HEK293 (cell line): Measurements from ENCODE around the gene APELA.

Experiments
- CTCF ChIP-seq: fragments of 450-650 bp; formaldehyde crosslinking; IDR thresholded peaks from 2 replicates; pipeline ENCODE4 v1.5.1; 2016; ENCODE audit warnings: missing biosample characterization, missing genetic modification characterization
- REST ChIP-seq: fragments of 450-650 bp; formaldehyde crosslinking; IDR thresholded peaks from 2 replicates; pipeline ENCODE4 v1.5.1; 2016; ENCODE audit warnings: missing biosample characterization, missing genetic modification characterization
- ZNF23 ChIP-seq: fragments of 450-650 bp; formaldehyde crosslinking; IDR thresholded peaks from 2 replicates; pipeline ENCODE4 v1.5.1; 2016; ENCODE audit warnings: missing biosample characterization, missing genetic modification characterization, borderline replicate concordance
- ZNF274 ChIP-seq, 2 experiments: fragments of 200-500 bp in 1 of 2; fragments of 450-650 bp in 1 of 2; sonication (Bioruptor generic) in 1 of 2; formaldehyde crosslinking in 1 of 2; IDR thresholded peaks; 2 replicates each; pipeline versions ENCODE4 v1.5.1 to v1.6.1; 2014 to 2016; ENCODE audit warnings: borderline replicate concordance in 1 of 2, inconsistent platforms in 1 of 2, low read length in 1 of 2, missing biosample characterization in 1 of 2, missing genetic modification characterization in 1 of 2

- TF ChIP-seq ZNF274 (IDR thresholded peaks at IDR 0.05; ENCODE audit: low read length) (no peak), ZNF274 (tag by site-specific recombination; IDR thresholded peaks at IDR 0.05; ENCODE audit: borderline replicate concordance) (no peak), CTCF (tag by site-specific recombination) (no peak), REST (no peak), ZNF23 (tag by site-specific recombination) (no peak)
These were observed 28.9 kb upstream of the APELA start for GRCh38 chr4:164847967-164848649.
